NCI-H2171 (cell line): ENCODE results near the gene RAB6D.
A peak's percentile ranks its signal among the peaks of the same experiment; 100 is the strongest.
"Not testable (repeated sequence)": the region's sequence is repeated elsewhere in the genome, so short reads cannot be mapped to it uniquely, and the experiment has no call there.

ENCODE experiments used
- DNase-seq: peaks from one replicate; lab custom pipeline; 2025; lab: John Stamatoyannopoulos, UW

The RAB6D gene

DNA sequence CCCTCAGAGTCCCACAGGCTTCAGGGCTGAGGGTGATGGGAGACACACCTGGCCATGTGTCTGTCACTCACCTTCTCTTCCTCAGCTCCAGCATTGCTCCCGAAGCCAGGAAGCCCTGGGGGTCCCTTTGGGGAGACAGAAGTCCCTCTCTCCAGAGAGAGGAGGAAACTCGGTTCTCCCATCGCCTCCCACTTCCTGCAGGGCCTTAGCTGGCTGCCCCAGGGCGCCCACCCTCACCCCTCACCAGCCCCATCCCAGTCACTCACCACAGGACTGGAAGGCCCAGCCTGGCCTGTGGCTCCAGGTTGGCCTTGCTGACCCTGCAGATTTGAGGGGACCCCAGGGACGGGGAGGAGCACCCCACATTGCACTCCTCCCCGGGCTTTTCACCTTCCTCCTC, 2.7 kb upstream of the RAB6D start:
- DNase-seq: no peak

DNA sequence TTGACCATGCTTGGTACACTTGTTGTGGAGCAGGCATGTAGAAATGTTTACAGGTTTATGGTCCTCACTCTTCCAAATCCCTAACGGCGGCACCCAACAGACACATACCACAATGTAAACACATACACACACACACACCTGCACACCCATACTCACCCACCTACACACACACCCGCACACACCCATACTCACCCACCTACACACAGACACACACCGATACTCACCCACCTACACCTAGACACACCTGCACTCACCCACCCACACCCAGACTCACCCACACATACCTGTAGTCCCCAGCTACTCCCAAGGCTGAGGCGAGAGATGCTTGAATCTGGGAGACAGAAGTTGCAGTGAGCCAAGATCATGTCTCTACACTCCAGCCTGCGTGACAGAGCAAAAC, 1.5 kb upstream of the RAB6D start:
- no peak for DNase-seq

- not testable (repeated sequence) for DNase-seq
Observed at GRCh38 chr2:131363213-131363612, 755 bp downstream of the RAB6D start.

- not testable (repeated sequence) for DNase-seq
Observed at GRCh38 chr2:131361773-131362172, 2.2 kb downstream of the RAB6D start.

GRCh38 chr2:131353167-131353697, 10.7 kb downstream of the RAB6D start:
- DNase-seq: not testable (repeated sequence)

GRCh38 chr2:131349021-131349420, 14.9 kb downstream of the RAB6D start:
- DNase-seq: no peak

DNA sequence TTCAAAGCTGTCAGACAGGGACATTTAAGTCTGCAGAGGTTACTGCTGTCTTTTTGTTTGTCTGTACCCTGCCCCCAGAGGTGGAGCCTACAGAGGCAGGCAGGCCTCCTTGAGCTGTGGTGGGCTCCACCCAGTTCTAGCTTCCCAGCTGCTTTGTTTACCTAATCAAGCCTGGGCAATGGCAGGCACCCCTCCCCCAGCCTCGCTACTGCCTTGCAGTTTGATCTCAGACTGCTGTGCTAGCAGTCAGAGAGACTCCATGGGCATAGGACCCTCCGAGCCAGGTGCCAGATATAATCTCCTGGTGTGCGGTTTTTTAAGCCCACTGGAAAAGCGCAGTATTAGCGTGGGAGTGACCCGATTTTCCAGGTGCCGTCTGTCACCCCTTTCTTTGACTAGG, 16.9 kb downstream of the RAB6D start:
- DNase-seq: not testable (repeated sequence)

GRCh38 chr2:131339307-131339706, 24.7 kb downstream of the RAB6D start:
- DNase-seq: not testable (repeated sequence)

- not testable (repeated sequence) for DNase-seq
Observed at GRCh38 chr2:131335319-131335718, 28.6 kb downstream of the RAB6D start.

DNA sequence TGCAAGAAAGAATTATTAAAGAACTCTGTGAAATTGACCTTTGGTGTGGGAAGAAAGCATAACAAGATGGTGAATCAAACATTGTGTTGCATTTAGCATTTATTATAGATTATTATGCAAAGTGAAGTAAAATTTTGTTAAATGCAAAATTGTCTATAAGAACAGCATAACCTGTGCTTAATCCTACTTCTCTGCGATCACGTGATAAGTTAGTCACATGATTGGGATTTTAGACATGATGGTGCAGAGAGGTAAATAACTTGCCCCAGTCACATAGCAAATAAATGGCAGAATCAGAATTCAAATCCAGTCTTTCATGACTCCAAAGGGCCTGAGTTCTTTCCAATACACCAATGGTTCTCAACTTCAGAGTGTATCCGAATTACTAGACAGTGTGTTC, 31.3 kb downstream of the RAB6D start:
- not testable (repeated sequence) for DNase-seq

DNA sequence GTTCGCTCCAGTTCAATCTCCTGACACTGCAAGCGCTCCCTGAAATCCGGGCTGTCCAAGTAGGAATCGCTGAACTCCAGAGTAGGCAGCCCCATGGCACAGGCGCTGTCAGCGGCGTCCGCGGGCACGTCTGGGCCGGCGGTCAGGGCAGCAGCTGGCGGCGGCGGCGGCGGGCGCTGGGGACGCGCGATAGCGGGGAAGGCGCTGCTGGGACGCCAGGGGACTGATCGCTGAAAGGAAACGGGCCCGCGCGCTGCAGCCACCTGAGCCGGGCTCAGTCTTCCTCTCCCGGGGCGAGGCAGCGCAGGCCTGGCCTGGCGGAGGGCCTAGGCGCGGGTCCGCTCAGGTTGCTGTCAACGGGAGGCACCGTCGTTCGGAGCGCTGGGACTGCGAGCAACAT, 33.0 kb downstream of the RAB6D start:
- peak; percentile 38 for DNase-seq

DNA sequence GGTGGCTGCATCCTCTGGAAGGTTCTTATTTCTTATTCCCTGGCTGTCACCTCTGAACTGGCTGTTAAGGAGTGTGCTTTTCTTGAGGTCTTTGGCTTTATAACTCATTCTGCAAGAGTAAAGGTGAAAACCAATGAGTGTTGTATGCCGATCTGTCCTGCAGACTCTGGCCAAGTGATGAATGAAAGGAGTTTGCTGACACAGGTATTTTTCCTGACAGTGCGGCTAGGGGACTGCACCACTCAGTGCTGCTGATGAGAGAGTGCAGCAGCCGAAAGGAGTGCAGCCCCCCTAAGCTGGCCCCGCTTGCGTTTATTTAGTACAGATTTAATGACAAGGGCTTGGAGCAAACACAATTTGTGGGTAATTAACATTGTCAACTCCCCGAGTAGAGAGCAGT, 41.8 kb downstream of the RAB6D start:
- no peak for DNase-seq

GRCh38 chr2:131321344-131321743, 42.6 kb downstream of the RAB6D start:
- not testable (repeated sequence) for DNase-seq

DNA sequence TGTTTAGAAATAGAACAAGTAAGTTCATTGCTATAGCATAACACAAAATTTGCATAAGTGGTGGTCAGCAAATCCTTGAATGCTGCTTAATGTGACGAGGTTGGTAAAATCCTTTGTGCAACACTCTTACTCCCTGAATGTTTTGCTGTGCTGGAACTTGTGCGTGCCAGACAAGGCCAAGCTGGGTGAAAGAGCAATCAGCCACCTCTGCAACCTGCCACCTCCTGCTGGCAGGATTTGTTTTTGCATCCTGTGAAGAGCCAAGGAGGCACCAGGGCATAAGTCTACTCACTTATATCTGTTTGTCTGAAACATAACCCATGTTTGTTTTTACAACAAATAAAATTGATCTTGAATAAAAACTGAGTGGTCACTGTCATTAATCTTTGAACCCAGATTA, 53.0 kb downstream of the RAB6D start:
- not testable (repeated sequence) for DNase-seq
